SK-N-SH (cell line): Measurements from ENCODE around the gene CHST10. TPM values are rescaled to one million over a fixed set of nuclear protein-coding genes. Genes with fewer than 3 reads are reported as not detected.

Source experiments
- CTCF ChIA-PET: fragments of 300-600, 350-600 bp; formaldehyde crosslinking; extraction: SDS; loops from one replicate; lab custom pipeline; 2021; lab: Yijun Ruan, JAX
- POLR2A ChIA-PET: fragments of 350-600 bp; sonication (Branson Sonifier 250); formaldehyde crosslinking; extraction: SDS; loops from one replicate; lab custom pipeline; 2020; ENCODE audit warnings: antibody characterized with exemption, inconsistent platforms; lab: Yijun Ruan, JAX
- DNase-seq: peaks from one replicate; pipeline ENCODE4 v3.0.0; 2012
- H2AFZ ChIP-seq: fragments of 200-600 bp; sonication (generic); 2 replicates; pipeline ENCODE4 v1.8.1; 2016; ENCODE audit warnings: antibody characterized with exemption, mild to moderate bottlenecking, low read depth
- H3F3A ChIP-seq: fragments of 200-600 bp; sonication (generic); replicated peaks from 2 replicates; pipeline ENCODE3; 2016; ENCODE audit warnings: antibody characterized with exemption, mild to moderate bottlenecking; ENCODE audit not compliant: insufficient read depth
- H3K27ac ChIP-seq, 2 experiments: fragments of 200-500 bp in 1 of 2; fragments of 200-600 bp in 1 of 2; sonication (Bioruptor generic) in 1 of 2; sonication (generic), shearing (Covaris generic) in 1 of 2; 2 replicates each; pipeline versions ENCODE4 v1.5.1 to v1.6.1; 2014 to 2016; ENCODE audit warnings: low read depth in 2 of 2, inconsistent platforms in 1 of 2, low read length in 1 of 2, mild to moderate bottlenecking in 1 of 2, mixed read lengths in 1 of 2
- H3K27me3 ChIP-seq: fragments of 200-600 bp; sonication (generic), shearing (Covaris generic); 2 replicates; pipeline ENCODE4 v1.6.1; 2016; ENCODE audit warnings: mixed run types; ENCODE audit not compliant: insufficient read depth
- H3K36me3 ChIP-seq, 2 experiments: fragments of 200-500 bp in 1 of 2; fragments of 200-600 bp in 1 of 2; sonication (Bioruptor generic) in 1 of 2; sonication (generic) in 1 of 2; replicated peaks in 1 of 2; 2 replicates each; pipeline versions ENCODE3 to v1.5.1; 2014 to 2016; ENCODE audit warnings: low read length in 1 of 2, mild to moderate bottlenecking in 1 of 2; ENCODE audit not compliant: insufficient read depth in 2 of 2, control insufficient read depth in 1 of 2
- H3K4me1 ChIP-seq, 2 experiments: fragments of 200-500 bp in 1 of 2; fragments of 200-600 bp in 1 of 2; sonication (Bioruptor generic) in 1 of 2; sonication (generic), shearing (Covaris generic) in 1 of 2; 2 replicates each; pipeline versions ENCODE4 v1.5.1 to v1.6.1; 2014 to 2016; ENCODE audit warnings: low read depth in 1 of 2, low read length in 1 of 2, mixed run types in 1 of 2; ENCODE audit not compliant: insufficient read depth in 2 of 2, control insufficient read depth in 1 of 2
- H3K4me2 ChIP-seq: fragments of 200-600 bp; sonication (generic), shearing (Covaris generic); 2 replicates; pipeline ENCODE4 v1.6.1; 2017; ENCODE audit warnings: mixed run types
- H3K4me3 ChIP-seq, 2 experiments: fragments of 200-500 bp in 1 of 2; fragments of 200-600 bp in 1 of 2; sonication (Bioruptor generic) in 1 of 2; sonication (generic), shearing (Covaris generic) in 1 of 2; 2 replicates each; pipeline versions ENCODE4 v1.5.1 to v1.8.1; 2014 to 2016; ENCODE audit warnings: low read depth in 2 of 2, inconsistent platforms in 1 of 2, low read length in 1 of 2, mild to moderate bottlenecking in 1 of 2, mixed read lengths in 1 of 2, moderate library complexity in 1 of 2
- H3K79me2 ChIP-seq: fragments of 200-600 bp; sonication (generic); 2 replicates; pipeline ENCODE4 v1.8.1; 2017; ENCODE audit warnings: mild to moderate bottlenecking; ENCODE audit not compliant: insufficient read depth
- H3K9ac ChIP-seq: fragments of 200-600 bp; sonication (generic); 2 replicates; pipeline ENCODE4 v1.6.1; 2017; ENCODE audit warnings: mixed run types
- H3K9me2 ChIP-seq: fragments of 200-600 bp; sonication (generic); 2 replicates; pipeline ENCODE4 v1.6.1; 2017; ENCODE audit warnings: mixed run types
- H3K9me3 ChIP-seq: fragments of 200-600 bp; sonication (generic); 2 replicates; pipeline ENCODE4 v1.6.1; 2017; ENCODE audit warnings: mixed run types, mild to moderate bottlenecking, moderate library complexity
- H4K20me1 ChIP-seq: fragments of 200-600 bp; sonication (generic); 2 replicates; pipeline ENCODE4 v1.6.1; 2017; ENCODE audit warnings: mild to moderate bottlenecking, mixed run types; ENCODE audit not compliant: insufficient read depth
- ELF1 ChIP-seq: IDR thresholded peaks from 2 replicates; pipeline ENCODE4 v1.4.0; 2012
- EZH2phosphoT487 ChIP-seq: fragments of 200-600 bp; sonication (generic); IDR thresholded peaks from 2 replicates; pipeline ENCODE4 v1.6.1; 2017; ENCODE audit warnings: low read depth, mixed run types, mild to moderate bottlenecking, antibody characterized with exemption, moderate library complexity, borderline replicate concordance
- FOXJ3 ChIP-seq: sonication (generic); formaldehyde crosslinking; IDR thresholded peaks from 2 replicates; pipeline ENCODE4 v1.5.1; 2020; ENCODE audit warnings: mild to moderate bottlenecking, missing genetic modification reagents
- FOXM1 ChIP-seq: IDR thresholded peaks from 2 replicates; pipeline ENCODE4 v1.4.0; 2012; ENCODE audit warnings: low read depth, mild to moderate bottlenecking
- GABPA ChIP-seq: IDR thresholded peaks from 2 replicates; pipeline ENCODE4 v1.4.0; 2012; ENCODE audit warnings: low read depth, mild to moderate bottlenecking
- JUND ChIP-seq: IDR thresholded peaks from 2 replicates; pipeline ENCODE4 v1.4.0; 2012
- MEF2A ChIP-seq: IDR thresholded peaks from 2 replicates; pipeline ENCODE4 v1.4.0; 2012; ENCODE audit warnings: low read depth, borderline replicate concordance
- NFIC ChIP-seq: IDR thresholded peaks from 2 replicates; pipeline ENCODE4 v1.4.0; 2012; ENCODE audit warnings: borderline replicate concordance
- NRF1 ChIP-seq: IDR thresholded peaks from 2 replicates; pipeline ENCODE4 v1.6.1; 2012; ENCODE audit warnings: low read depth, mild to moderate bottlenecking, low read length
- RCOR1 ChIP-seq: fragments of 150-350 bp; IDR thresholded peaks from 2 replicates; pipeline ENCODE4 v1.6.1; 2017; ENCODE audit warnings: antibody characterized with exemption, low read length
- RFX5 ChIP-seq: IDR thresholded peaks from 2 replicates; pipeline ENCODE4 v1.6.1; 2012; ENCODE audit warnings: mild to moderate bottlenecking, improper control_type of control experiment, low read length
- TAF1 ChIP-seq: IDR thresholded peaks from 2 replicates; pipeline ENCODE4 v1.6.1; 2012; ENCODE audit warnings: low read depth, mild to moderate bottlenecking, low read length, moderate library complexity, borderline replicate concordance
- TCF12 ChIP-seq: IDR thresholded peaks from 2 replicates; pipeline ENCODE4 v1.4.0; 2012
- TEAD4 ChIP-seq: IDR thresholded peaks from 2 replicates; pipeline ENCODE4 v1.4.0; 2012; ENCODE audit warnings: mild to moderate bottlenecking, borderline replicate concordance; ENCODE audit not compliant: insufficient read depth
- YY1 ChIP-seq: IDR thresholded peaks from 2 replicates; pipeline ENCODE4 v1.4.0; 2012; ENCODE audit warnings: low read depth, mild to moderate bottlenecking
- WGBS: methylation state at CpG from one replicate; pipeline ENCODE4 v1.1.6; 2017; ENCODE audit warnings: low lambda C conversion rate; 5-methylcytosine and 5-hydroxymethylcytosine counted together
- polyA plus RNA-seq, 3 experiments: library from polyadenylated mRNA; depleted of rRNA; stranded (reverse); fragments of >200 nt; gene quantifications; 2 replicates each; pipeline ENCODE4 v1.2.3, GENCODE V29; 2012
- TF ChIP-seq, protein P1 (sequence below): IDR thresholded peaks from 2 replicates; pipeline ENCODE4 v1.4.0; 2012; ENCODE audit warnings: low read depth, borderline replicate concordance
- TF ChIP-seq, protein P2 (sequence below): IDR thresholded peaks from 2 replicates; pipeline ENCODE4; 2012
- TF ChIP-seq, protein P3 (sequence below): fragments of 200-600 bp; sonication (generic); IDR thresholded peaks from 2 replicates; pipeline ENCODE4 v1.6.1; 2017; ENCODE audit warnings: antibody characterized with exemption, mild to moderate bottlenecking, moderate library complexity
- TF ChIP-seq, protein P4 (sequence below): IDR thresholded peaks from 2 replicates; pipeline ENCODE4 v1.4.0; 2012; ENCODE audit warnings: low read depth, borderline replicate concordance
- TF ChIP-seq, protein P5 (sequence below): fragments of 150-350 bp; IDR thresholded peaks from 2 replicates; pipeline ENCODE4 v1.6.1; 2016; ENCODE audit warnings: mild to moderate bottlenecking, low read depth, low read length

CHST10 gene
- polyA plus RNA-seq, 1 of the 3 experiments (the other 2 are of a cell fraction) = 17.6 TPM

DNA sequence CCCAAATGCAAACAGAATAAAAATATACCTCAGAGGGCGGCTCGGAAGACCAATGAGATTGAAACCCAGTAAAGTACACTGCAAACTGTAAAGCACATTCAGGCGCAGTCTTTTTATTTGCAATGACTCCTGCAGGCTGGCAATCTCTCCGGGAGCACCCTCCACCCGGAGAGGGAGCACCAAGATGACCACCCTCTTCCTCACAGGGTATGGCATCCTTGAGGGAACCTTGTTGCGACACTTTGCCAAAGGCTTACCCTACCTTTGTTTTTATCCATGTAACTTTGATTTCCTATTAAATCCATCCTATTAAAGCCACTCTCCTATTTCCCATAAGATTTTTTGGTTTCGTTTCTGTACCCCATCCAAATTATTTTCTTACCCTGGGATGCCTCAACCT is 16.2 kb downstream of the CHST10 start:
- no peaks in the 10 kb centered on the region for H3K79me2 ChIP-seq
- no peaks in the 10 kb centered on the region for H3K27me3 ChIP-seq
- H4K20me1 ChIP-seq = no peaks in the 10 kb centered on the region
- H3K4me2 ChIP-seq = no peak overlapping the region
- no peaks in the 10 kb centered on the region for H3K9me2 ChIP-seq
- no peak overlapping the region for H3K4me3 ChIP-seq
- no peak for DNase-seq
- H3K4me1 ChIP-seq = no peaks in the 10 kb centered on the region
- H3K36me3 ChIP-seq = peaks cover 6 to 38% of the 10 kb centered on the region in 2 experiments
- H3F3A ChIP-seq = no peaks in the 10 kb centered on the region
- 92% methylated on average over 7 of the region's 7 CpGs for WGBS
- H3K9ac ChIP-seq = no peak overlapping the region
- POLR2A ChIA-PET = no interaction called here
- H3K9me3 ChIP-seq = no peaks in the 10 kb centered on the region
- TF ChIP-seq TAF1 (no peak), RFX5 (no peak), GABPA (no peak), ELF1 (no peak), JUND (no peak), RCOR1 (no peak), NRF1 (no peak), EZH2phosphoT487 (no peak), NFIC (no peak), YY1 (no peak), FOXJ3 (CRISPR knock-in tag) (no peak), TEAD4 (no peak)
- TF ChIP-seq, protein P1, sequence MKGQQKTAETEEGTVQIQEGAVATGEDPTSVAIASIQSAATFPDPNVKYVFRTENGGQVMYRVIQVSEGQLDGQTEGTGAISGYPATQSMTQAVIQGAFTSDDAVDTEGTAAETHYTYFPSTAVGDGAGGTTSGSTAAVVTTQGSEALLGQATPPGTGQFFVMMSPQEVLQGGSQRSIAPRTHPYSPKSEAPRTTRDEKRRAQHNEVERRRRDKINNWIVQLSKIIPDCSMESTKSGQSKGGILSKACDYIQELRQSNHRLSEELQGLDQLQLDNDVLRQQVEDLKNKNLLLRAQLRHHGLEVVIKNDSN = no peak
- TF ChIP-seq, protein P2, sequence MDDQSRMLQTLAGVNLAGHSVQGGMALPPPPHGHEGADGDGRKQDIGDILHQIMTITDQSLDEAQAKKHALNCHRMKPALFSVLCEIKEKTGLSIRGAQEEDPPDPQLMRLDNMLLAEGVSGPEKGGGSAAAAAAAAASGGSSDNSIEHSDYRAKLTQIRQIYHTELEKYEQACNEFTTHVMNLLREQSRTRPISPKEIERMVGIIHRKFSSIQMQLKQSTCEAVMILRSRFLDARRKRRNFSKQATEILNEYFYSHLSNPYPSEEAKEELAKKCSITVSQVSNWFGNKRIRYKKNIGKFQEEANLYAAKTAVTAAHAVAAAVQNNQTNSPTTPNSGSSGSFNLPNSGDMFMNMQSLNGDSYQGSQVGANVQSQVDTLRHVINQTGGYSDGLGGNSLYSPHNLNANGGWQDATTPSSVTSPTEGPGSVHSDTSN = no peak
- TF ChIP-seq, all 33 proteins: peak for 0
- CTCF ChIA-PET = interaction anchor here (1.5 kb wide), 1 partner anchor 10 kb away, joined by 5 read pairs; no protein-coding TSS in a partner anchor
- no peak overlapping the region for H3K27ac ChIP-seq
- no peak overlapping the region for H2AFZ ChIP-seq

DNA sequence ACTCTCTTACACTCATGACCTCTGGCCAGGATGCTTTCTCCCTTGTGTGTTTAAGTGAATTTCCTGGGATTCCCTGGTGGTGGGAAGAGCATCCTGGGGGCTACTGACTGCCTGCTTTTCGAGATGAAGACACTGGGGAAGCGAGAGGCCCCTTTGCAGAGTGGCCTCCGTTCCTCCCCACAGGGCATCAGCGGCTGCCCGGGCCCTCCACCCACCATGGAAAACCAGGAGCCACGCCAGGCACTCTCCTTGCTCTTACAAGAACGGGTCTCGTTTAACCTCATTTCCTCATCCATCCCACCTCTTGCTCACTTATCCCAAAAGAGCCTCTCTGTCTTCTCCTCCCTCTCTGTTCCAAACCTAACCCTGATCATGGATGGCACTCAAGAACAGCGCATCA is 17.8 kb downstream of the CHST10 start:
- no peaks in the 10 kb centered on the region for H3K79me2 ChIP-seq
- H3K9ac ChIP-seq = no peak overlapping the region
- H3K4me1 ChIP-seq = no peaks in the 10 kb centered on the region
- H3F3A ChIP-seq = no peaks in the 10 kb centered on the region
- H4K20me1 ChIP-seq = no peaks in the 10 kb centered on the region
- H3K4me3 ChIP-seq = no peak overlapping the region
- 95% methylated on average over 8 of the region's 9 CpGs for WGBS
- peaks cover 6 to 31% of the 10 kb centered on the region in 2 experiments for H3K36me3 ChIP-seq
- H3K27ac ChIP-seq = no peak overlapping the region
- POLR2A ChIA-PET = no interaction called here
- CTCF ChIA-PET = interaction anchor here (1.4 to 3.3 kb wide), 2 partner anchors 19 to 137 kb away, joined by 6 to 16 read pairs; no protein-coding TSS in a partner anchor
- H3K9me2 ChIP-seq = no peaks in the 10 kb centered on the region
- no peak overlapping the region for H2AFZ ChIP-seq
- no peaks in the 10 kb centered on the region for H3K9me3 ChIP-seq
- H3K4me2 ChIP-seq = no peak overlapping the region
- no peaks in the 10 kb centered on the region for H3K27me3 ChIP-seq
- DNase-seq = peak; percentile 4
- TF ChIP-seq NFIC (no peak), RFX5 (no peak), FOXM1 (no peak), JUND (no peak), MEF2A (no peak), RCOR1 (no peak), GABPA (no peak), NRF1 (no peak), TCF12 (no peak), EZH2phosphoT487 (no peak), TAF1 (no peak)
- TF ChIP-seq, protein P3, sequence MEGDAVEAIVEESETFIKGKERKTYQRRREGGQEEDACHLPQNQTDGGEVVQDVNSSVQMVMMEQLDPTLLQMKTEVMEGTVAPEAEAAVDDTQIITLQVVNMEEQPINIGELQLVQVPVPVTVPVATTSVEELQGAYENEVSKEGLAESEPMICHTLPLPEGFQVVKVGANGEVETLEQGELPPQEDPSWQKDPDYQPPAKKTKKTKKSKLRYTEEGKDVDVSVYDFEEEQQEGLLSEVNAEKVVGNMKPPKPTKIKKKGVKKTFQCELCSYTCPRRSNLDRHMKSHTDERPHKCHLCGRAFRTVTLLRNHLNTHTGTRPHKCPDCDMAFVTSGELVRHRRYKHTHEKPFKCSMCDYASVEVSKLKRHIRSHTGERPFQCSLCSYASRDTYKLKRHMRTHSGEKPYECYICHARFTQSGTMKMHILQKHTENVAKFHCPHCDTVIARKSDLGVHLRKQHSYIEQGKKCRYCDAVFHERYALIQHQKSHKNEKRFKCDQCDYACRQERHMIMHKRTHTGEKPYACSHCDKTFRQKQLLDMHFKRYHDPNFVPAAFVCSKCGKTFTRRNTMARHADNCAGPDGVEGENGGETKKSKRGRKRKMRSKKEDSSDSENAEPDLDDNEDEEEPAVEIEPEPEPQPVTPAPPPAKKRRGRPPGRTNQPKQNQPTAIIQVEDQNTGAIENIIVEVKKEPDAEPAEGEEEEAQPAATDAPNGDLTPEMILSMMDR = no peak
- TF ChIP-seq, protein P4, sequence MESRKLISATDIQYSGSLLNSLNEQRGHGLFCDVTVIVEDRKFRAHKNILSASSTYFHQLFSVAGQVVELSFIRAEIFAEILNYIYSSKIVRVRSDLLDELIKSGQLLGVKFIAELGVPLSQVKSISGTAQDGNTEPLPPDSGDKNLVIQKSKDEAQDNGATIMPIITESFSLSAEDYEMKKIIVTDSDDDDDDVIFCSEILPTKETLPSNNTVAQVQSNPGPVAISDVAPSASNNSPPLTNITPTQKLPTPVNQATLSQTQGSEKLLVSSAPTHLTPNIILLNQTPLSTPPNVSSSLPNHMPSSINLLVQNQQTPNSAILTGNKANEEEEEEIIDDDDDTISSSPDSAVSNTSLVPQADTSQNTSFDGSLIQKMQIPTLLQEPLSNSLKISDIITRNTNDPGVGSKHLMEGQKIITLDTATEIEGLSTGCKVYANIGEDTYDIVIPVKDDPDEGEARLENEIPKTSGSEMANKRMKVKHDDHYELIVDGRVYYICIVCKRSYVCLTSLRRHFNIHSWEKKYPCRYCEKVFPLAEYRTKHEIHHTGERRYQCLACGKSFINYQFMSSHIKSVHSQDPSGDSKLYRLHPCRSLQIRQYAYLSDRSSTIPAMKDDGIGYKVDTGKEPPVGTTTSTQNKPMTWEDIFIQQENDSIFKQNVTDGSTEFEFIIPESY = no peak
- TF ChIP-seq, protein P2 = no peak
- TF ChIP-seq, protein P5, sequence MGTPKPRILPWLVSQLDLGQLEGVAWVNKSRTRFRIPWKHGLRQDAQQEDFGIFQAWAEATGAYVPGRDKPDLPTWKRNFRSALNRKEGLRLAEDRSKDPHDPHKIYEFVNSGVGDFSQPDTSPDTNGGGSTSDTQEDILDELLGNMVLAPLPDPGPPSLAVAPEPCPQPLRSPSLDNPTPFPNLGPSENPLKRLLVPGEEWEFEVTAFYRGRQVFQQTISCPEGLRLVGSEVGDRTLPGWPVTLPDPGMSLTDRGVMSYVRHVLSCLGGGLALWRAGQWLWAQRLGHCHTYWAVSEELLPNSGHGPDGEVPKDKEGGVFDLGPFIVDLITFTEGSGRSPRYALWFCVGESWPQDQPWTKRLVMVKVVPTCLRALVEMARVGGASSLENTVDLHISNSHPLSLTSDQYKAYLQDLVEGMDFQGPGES = no peak
